CD4-positive, CD25-positive, alpha-beta regulatory T cell (primary cell): ENCODE measurements around the gene RUNX1. TPM values are rescaled to one million over a fixed set of nuclear protein-coding genes. Genes with fewer than 3 reads are reported as not detected.

Experiments used
- ATAC-seq, 2 donors: fragments of 150-1000 bp; cut with Tn5 transposase; one replicate each; pipeline ENCODE4 v1.10.0; 2021; ENCODE audit warnings: low read depth in 2 of 2, moderate number of reproducible peaks in 2 of 2, moderate library complexity in 1 of 2
- DNase-seq, 3 donors: peaks; one replicate each; pipeline versions ENCODE4 v3.0.0 to v3.0.0-alpha.2; 2012 to 2022; ENCODE audit warnings: mixed read lengths in 1 of 3
- H3K27ac ChIP-seq: one replicate; pipeline ENCODE4 v1.7.0; 2013; ENCODE audit warnings: mild to moderate bottlenecking, low read length; ENCODE audit not compliant: insufficient read depth, poor library complexity, severe bottlenecking
- H3K27me3 ChIP-seq: one replicate; pipeline ENCODE4 v1.7.0; 2013; ENCODE audit warnings: low read length; ENCODE audit not compliant: control insufficient read depth, insufficient read depth
- H3K36me3 ChIP-seq: one replicate; pipeline ENCODE4 v1.7.0; 2013; ENCODE audit warnings: mild to moderate bottlenecking, low read length, moderate library complexity; ENCODE audit not compliant: control insufficient read depth, insufficient read depth
- H3K4me1 ChIP-seq: 2 replicates; pipeline ENCODE4 v1.7.0; 2013; ENCODE audit warnings: mild to moderate bottlenecking, low read length; ENCODE audit not compliant: insufficient read depth, control insufficient read depth, poor library complexity, severe bottlenecking
- H3K4me3 ChIP-seq: one replicate; pipeline ENCODE4 v1.7.0; 2013; ENCODE audit warnings: low read depth, mild to moderate bottlenecking, low read length, moderate library complexity
- H3K9me3 ChIP-seq, 2 experiments: 1 replicate in 1 of 2; 2 replicates in 1 of 2; pipeline ENCODE4 v1.7.0; 2013; ENCODE audit warnings: low read length in 2 of 2, mild to moderate bottlenecking in 1 of 2, moderate library complexity in 1 of 2; ENCODE audit not compliant: control insufficient read depth in 2 of 2
- H3K27ac Mint-ChIP-seq, 3 donors: one replicate each; pipeline ENCODE4 v1.8.0; 2020 to 2022; ENCODE audit warnings: mild to moderate bottlenecking in 3 of 3, mixed read lengths in 3 of 3, moderate library complexity in 2 of 3
- H3K27me3 Mint-ChIP-seq: one replicate; pipeline ENCODE4 v1.8.0; 2022; ENCODE audit warnings: mild to moderate bottlenecking, mixed read lengths
- H3K36me3 Mint-ChIP-seq: one replicate; pipeline ENCODE4 v1.8.0; 2020; ENCODE audit warnings: mixed read lengths
- H3K4me1 Mint-ChIP-seq, 4 donors: one replicate each; pipeline ENCODE4 v1.8.0; 2020 to 2022; ENCODE audit warnings: mixed read lengths in 4 of 4, mild to moderate bottlenecking in 1 of 4
- H3K4me3 Mint-ChIP-seq, 4 donors: one replicate each; pipeline ENCODE4 v1.8.0; 2020 to 2022; ENCODE audit warnings: mild to moderate bottlenecking in 4 of 4, mixed read lengths in 4 of 4, moderate library complexity in 3 of 4
- H3K9me3 Mint-ChIP-seq, 7 donors: one replicate each; pipeline ENCODE4 v1.8.0; 2020 to 2022; ENCODE audit warnings: mixed read lengths in 7 of 7, mild to moderate bottlenecking in 3 of 7, moderate library complexity in 2 of 7
- polyA plus RNA-seq, 4 donors: library from polyadenylated mRNA; unstranded; fragments of 300-500 nt; fragmentation: Illumina TruSeq; gene quantifications; one replicate each; pipeline ENCODE4 v1.2.3, GENCODE V29; 2021
- total RNA-seq: library from RNA; stranded (reverse); gene quantifications from one replicate; pipeline ENCODE4 v1.2.3, GENCODE V29; 2022

RUNX1 gene
- total and polyA plus RNA-seq, 5 donors from 2014 or later: 14.2 to 133 (median 21.4) TPM

- peaks cover 9% of the 10 kb centered on the region for H3K36me3 ChIP-seq
- peaks cover 36% of the 10 kb centered on the region for H3K36me3 Mint-ChIP-seq
- no peak overlapping the region for H3K4me3 ChIP-seq
- peaks cover 69% of the 10 kb centered on the region for H3K4me1 ChIP-seq
- H3K27ac ChIP-seq: peak overlapping the region; percentile 44
- H3K27ac Mint-ChIP-seq: peak overlapping the region; percentile 29 to 89 (median 89)
- H3K4me1 Mint-ChIP-seq: peaks cover 32 to 94% (median 77%) of the 10 kb centered on the region in 4 donors
- no peaks in the 10 kb centered on the region for H3K9me3 Mint-ChIP-seq
- ATAC-seq (no peak), DNase-seq (no peak)
- H3K4me3 Mint-ChIP-seq: peak overlapping the region in 2 of 4 donors; percentile 1 to 76
- H3K27me3 Mint-ChIP-seq: no peaks in the 10 kb centered on the region
- no peaks in the 10 kb centered on the region for H3K9me3 ChIP-seq
- H3K27me3 ChIP-seq: no peaks in the 10 kb centered on the region
These were observed 28.2 kb downstream of the RUNX1 start for GRCh38 chr21:35020902-35021301.

DNA sequence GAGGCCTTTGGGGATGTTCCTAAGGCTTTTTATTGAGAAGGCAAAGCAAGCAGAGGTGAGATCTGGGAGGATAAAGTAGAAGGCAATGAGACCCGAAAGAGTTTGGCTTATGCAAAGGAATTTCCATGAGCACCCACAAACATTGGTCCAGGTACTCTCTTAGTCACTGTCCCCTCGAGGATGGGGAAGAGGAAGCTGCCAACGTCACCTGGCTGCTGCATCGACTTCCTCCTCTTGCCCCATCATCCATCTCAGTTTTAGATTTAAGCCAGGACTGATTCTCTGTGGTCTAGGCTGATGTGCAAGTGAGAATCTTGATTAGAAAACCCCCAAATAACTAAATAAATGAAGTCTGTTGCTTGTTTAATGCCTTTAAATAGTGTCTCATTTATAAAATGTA is 28.7 kb downstream of the RUNX1 start:
- Histone ChIP-seq H3K27ac (peak overlapping the region; percentile 44), H3K4me3 (no peak overlapping the region), H3K36me3 (peaks cover 11% of the 10 kb centered on the region), H3K9me3 (no peaks in the 10 kb centered on the region), H3K27me3 (no peaks in the 10 kb centered on the region), H3K4me1 (peaks cover 69% of the 10 kb centered on the region)
- peak in 1 of 2 donors; percentile 48 for ATAC-seq
- H3K27ac Mint-ChIP-seq: peak overlapping the region; percentile 29 to 89 (median 89)
- H3K4me3 Mint-ChIP-seq: peak overlapping the region in 2 of 4 donors; percentile 1 to 32
- H3K9me3 Mint-ChIP-seq: no peaks in the 10 kb centered on the region
- peaks cover 32 to 94% (median 77%) of the 10 kb centered on the region in 4 donors for H3K4me1 Mint-ChIP-seq
- peak in 1 of 3 donors; percentile 19 for DNase-seq
- peaks cover 36% of the 10 kb centered on the region for H3K36me3 Mint-ChIP-seq
- H3K27me3 Mint-ChIP-seq: no peaks in the 10 kb centered on the region

DNA sequence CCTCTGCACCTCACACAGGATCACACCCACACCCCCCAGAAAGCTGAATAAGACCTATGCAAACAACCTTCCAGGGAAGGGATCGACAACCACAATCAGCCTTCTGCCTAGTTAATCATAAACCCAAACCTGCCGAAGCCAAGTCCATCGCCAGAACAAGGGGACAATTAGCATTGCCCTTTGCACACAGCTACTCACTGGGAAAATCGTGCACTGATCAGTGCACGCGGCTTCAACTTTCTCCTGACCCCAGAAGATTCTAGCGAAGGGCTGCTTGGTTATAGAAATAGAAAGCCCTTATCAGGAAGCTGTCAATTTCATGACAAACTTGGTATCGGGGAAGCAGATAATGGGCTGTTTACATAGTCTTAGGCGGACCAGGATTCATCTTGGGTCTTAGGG is 29.5 kb downstream of the RUNX1 start:
- no peaks in the 10 kb centered on the region for H3K9me3 ChIP-seq
- peaks cover 67% of the 10 kb centered on the region for H3K4me1 ChIP-seq
- H3K27me3 ChIP-seq: no peaks in the 10 kb centered on the region
- H3K4me3 ChIP-seq: no peak overlapping the region
- DNase-seq (no peak), ATAC-seq (no peak)
- no peaks in the 10 kb centered on the region for H3K27me3 Mint-ChIP-seq
- no peaks in the 10 kb centered on the region for H3K9me3 Mint-ChIP-seq
- peaks cover 13% of the 10 kb centered on the region for H3K36me3 ChIP-seq
- H3K27ac ChIP-seq: peak overlapping the region; percentile 44
- peaks cover 36% of the 10 kb centered on the region for H3K36me3 Mint-ChIP-seq
- peaks cover 31 to 94% (median 75%) of the 10 kb centered on the region in 4 donors for H3K4me1 Mint-ChIP-seq
- H3K27ac Mint-ChIP-seq: peak overlapping the region in 1 of 3 donors; percentile 89
- no peak overlapping the region for H3K4me3 Mint-ChIP-seq

DNA sequence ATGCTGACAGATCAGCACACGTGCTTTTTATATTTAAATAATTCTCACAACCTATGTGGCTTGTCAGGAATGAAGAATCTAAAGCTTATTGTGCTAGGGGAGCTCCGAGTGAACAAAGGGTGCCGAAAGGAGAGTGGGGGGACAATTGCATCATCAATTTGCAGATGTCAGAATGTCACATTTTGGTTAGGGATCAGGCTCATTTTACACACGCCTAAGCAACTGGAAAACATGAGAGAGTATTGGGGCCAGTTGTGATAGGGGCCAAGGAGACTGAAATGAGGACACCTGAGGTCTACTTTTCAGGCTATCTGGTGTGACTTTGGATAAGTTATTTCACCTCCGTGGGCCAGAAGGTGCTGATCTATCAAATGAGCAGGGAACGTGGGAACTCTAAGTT is 31.8 kb downstream of the RUNX1 start:
- Mint-ChIP-seq H3K4me3 (peak overlapping the region in 2 of 4 donors; percentile 5 to 25), H3K27ac (peak overlapping the region in 2 of 3 donors; percentile 50 to 88), H3K9me3 (no peaks in the 10 kb centered on the region), H3K27me3 (no peaks in the 10 kb centered on the region), H3K36me3 (peaks cover 32% of the 10 kb centered on the region), H3K4me1 (peaks cover 32 to 94% (median 75%) of the 10 kb centered on the region in 4 donors)
- H3K27me3 ChIP-seq: no peaks in the 10 kb centered on the region
- peaks cover 22% of the 10 kb centered on the region for H3K36me3 ChIP-seq
- ATAC-seq (no peak), DNase-seq (no peak)
- H3K9me3 ChIP-seq: no peaks in the 10 kb centered on the region
- no peak overlapping the region for H3K27ac ChIP-seq
- H3K4me3 ChIP-seq: no peak overlapping the region
- H3K4me1 ChIP-seq: peaks cover 49% of the 10 kb centered on the region

GRCh38 chr21:35016517-35017188 is 32.4 kb downstream of the RUNX1 start:
- no peak for ATAC-seq
- H3K4me1 Mint-ChIP-seq: peaks cover 33 to 94% (median 76%) of the 10 kb centered on the region in 4 donors
- H3K4me3 ChIP-seq: no peak overlapping the region

GRCh38 chr21:35016071-35016470 is 33.0 kb downstream of the RUNX1 start:
- Histone ChIP-seq H3K9me3 (no peaks in the 10 kb centered on the region), H3K4me3 (no peak overlapping the region), H3K27me3 (no peaks in the 10 kb centered on the region), H3K36me3 (peaks cover 31% of the 10 kb centered on the region), H3K27ac (no peak overlapping the region), H3K4me1 (peaks cover 47% of the 10 kb centered on the region)
- DNase-seq: no peak
- Mint-ChIP-seq H3K36me3 (peaks cover 23% of the 10 kb centered on the region), H3K27ac (peak overlapping the region; percentile 63 to 66 (median 64)), H3K4me3 (peak overlapping the region in 1 of 4 donors; percentile 31), H3K4me1 (peaks cover 38 to 94% (median 76%) of the 10 kb centered on the region in 4 donors), H3K9me3 (no peaks in the 10 kb centered on the region), H3K27me3 (no peaks in the 10 kb centered on the region)
- no peak for ATAC-seq

More at GRCh38 chr21:35016517-35017188, 32.4 kb downstream of the RUNX1 start:
- Mint-ChIP-seq H3K27ac (peak overlapping the region; percentile 50 to 66 (median 63)), H3K27me3 (no peaks in the 10 kb centered on the region), H3K9me3 (no peaks in the 10 kb centered on the region), H3K36me3 (peaks cover 26% of the 10 kb centered on the region), H3K4me3 (peak overlapping the region in 2 of 4 donors; percentile 5 to 25)
- DNase-seq: no peak
- peaks cover 47% of the 10 kb centered on the region for H3K4me1 ChIP-seq
- H3K27me3 ChIP-seq: no peaks in the 10 kb centered on the region
- H3K27ac ChIP-seq: no peak overlapping the region
- H3K36me3 ChIP-seq: peaks cover 27% of the 10 kb centered on the region
- no peaks in the 10 kb centered on the region for H3K9me3 ChIP-seq

DNA sequence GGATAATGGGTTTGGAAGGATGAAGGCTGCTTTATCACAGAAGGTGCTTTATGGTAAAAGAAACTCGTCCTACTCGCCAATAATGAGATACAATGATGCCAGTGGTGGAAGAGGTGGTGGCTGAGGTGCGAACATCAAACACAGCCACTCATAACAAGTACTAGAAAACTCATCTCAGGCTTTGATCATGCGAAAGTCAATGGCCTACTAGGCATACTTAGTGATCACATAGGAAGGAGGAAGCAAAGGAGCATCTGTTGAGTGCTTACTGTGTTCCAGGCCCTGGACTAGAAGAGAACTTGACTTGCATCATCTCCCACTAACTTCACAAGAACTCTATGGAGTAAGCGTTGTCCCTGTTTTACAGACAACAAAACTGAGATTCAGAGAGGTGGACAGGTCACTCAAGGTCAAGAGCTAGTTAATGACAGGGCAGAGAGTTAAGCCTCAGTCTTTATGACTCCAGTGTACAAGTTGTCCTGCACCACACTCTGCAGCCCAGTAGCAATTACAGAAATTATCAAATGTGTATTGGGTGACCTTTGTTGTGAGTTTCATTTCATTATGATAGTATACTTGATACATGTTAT is 33.6 kb downstream of the RUNX1 start:
- H3K36me3 Mint-ChIP-seq: peaks cover 23% of the 10 kb centered on the region
- H3K9me3 Mint-ChIP-seq: no peaks in the 10 kb centered on the region
- H3K27me3 Mint-ChIP-seq: no peaks in the 10 kb centered on the region
- peak overlapping the region; percentile 64 to 89 (median 66) for H3K27ac Mint-ChIP-seq
- H3K4me1 ChIP-seq: peaks cover 41% of the 10 kb centered on the region
- no peak overlapping the region for H3K27ac ChIP-seq
- H3K9me3 ChIP-seq: no peaks in the 10 kb centered on the region
- ATAC-seq (peak in 1 of 2 donors; percentile 77), DNase-seq (peak in 1 of 3 donors; percentile 67)
- H3K4me3 Mint-ChIP-seq: peak overlapping the region in 3 of 4 donors; percentile 13 to 32 (median 31)
- peaks cover 38 to 94% (median 76%) of the 10 kb centered on the region in 4 donors for H3K4me1 Mint-ChIP-seq
- H3K4me3 ChIP-seq: peak overlapping the region; percentile 2
- peaks cover 31% of the 10 kb centered on the region for H3K36me3 ChIP-seq
- H3K27me3 ChIP-seq: no peaks in the 10 kb centered on the region
